Measurements from ENCODE around the gene CCDC57.
A peak's percentile ranks its signal among the peaks of the same experiment; 100 is the strongest.

The CCDC57 gene

GRCh38 chr17:82108496-82108945 lies 104.1 kb downstream of the CCDC57 start:
- DNase-seq (ENCODE audit: low read depth in 2 of 2, low spot score in 1 of 2) = no peak

GRCh38 chr17:82108038-82108437 lies 104.6 kb downstream of the CCDC57 start:
- DNase-seq (ENCODE audit: low read depth in 2 of 2, low spot score in 1 of 2) = no peak

GRCh38 chr17:82107341-82107860 lies 105.2 kb downstream of the CCDC57 start:
- no peak for DNase-seq (ENCODE audit: low read depth in 2 of 2, low spot score in 1 of 2)

- DNase-seq (ENCODE audit: low read depth in 2 of 2, low spot score in 1 of 2) = no peak
Measured at GRCh38 chr17:82106688-82107305, 105.8 kb downstream of the CCDC57 start.

GRCh38 chr17:82105882-82106687 lies 106.6 kb downstream of the CCDC57 start:
- no peak for DNase-seq (ENCODE audit: low read depth in 2 of 2, low spot score in 1 of 2)

GRCh38 chr17:82105417-82105881 lies 107.2 kb downstream of the CCDC57 start:
- DNase-seq (ENCODE audit: low read depth in 2 of 2, low spot score in 1 of 2) = no peak

- DNase-seq (ENCODE audit: low read depth in 2 of 2, low spot score in 1 of 2) = no peak
Measured at GRCh38 chr17:82104797-82105416, 107.7 kb downstream of the CCDC57 start.

- DNase-seq (ENCODE audit: low read depth in 2 of 2, low spot score in 1 of 2) = no peak
Measured at GRCh38 chr17:82103553-82104451, 108.8 kb downstream of the CCDC57 start.

- DNase-seq (ENCODE audit: low read depth in 2 of 2, low spot score in 1 of 2) = no peak
Measured at GRCh38 chr17:82101767-82102679, 110.6 kb downstream of the CCDC57 start.

- DNase-seq (ENCODE audit: low read depth in 2 of 2, low spot score in 1 of 2) = no peak
Measured at GRCh38 chr17:82101301-82101715, 111.3 kb downstream of the CCDC57 start.

- no peak for DNase-seq (ENCODE audit: low read depth in 2 of 2, low spot score in 1 of 2)
Measured at GRCh38 chr17:82100502-82101298, 111.9 kb downstream of the CCDC57 start.

GRCh38 chr17:82098939-82099763 lies 113.5 kb downstream of the CCDC57 start:
- DNase-seq (ENCODE audit: low read depth in 2 of 2, low spot score in 1 of 2) = no peak

- peak; percentile 80 to 85 for DNase-seq (ENCODE audit: low read depth in 2 of 2, low spot score in 1 of 2)
Measured at GRCh38 chr17:82098169-82098938, 114.3 kb downstream of the CCDC57 start, which contains the start of gene FASN. Gene FASN (minus strand): TSS chr17:82098236. CDS start chr17:82096445, 1,791 bp downstream.

- peak in 1 of 2 donors; percentile 34 for DNase-seq (ENCODE audit: low read depth in 2 of 2, low spot score in 1 of 2)
Measured at GRCh38 chr17:82097919-82098168, 114.8 kb downstream of the CCDC57 start.

- DNase-seq (ENCODE audit: low read depth in 2 of 2, low spot score in 1 of 2) = no peak
Measured at GRCh38 chr17:82097184-82097918, 115.3 kb downstream of the CCDC57 start.

GRCh38 chr17:82096709-82097183 lies 115.9 kb downstream of the CCDC57 start:
- DNase-seq (ENCODE audit: low read depth in 2 of 2, low spot score in 1 of 2) = no peak
